Measurements from ENCODE around the gene PRRC2A. TPM values are rescaled to one million over a fixed set of nuclear protein-coding genes. Genes with fewer than 3 reads are reported as not detected.

The PRRC2A gene
- total RNA-seq (2014; rRNA removed; shearing (Covaris generic)): 26.2 and 36.1 TPM in 2 replicates

- peak; percentile 66 for DNase-seq (ENCODE audit: low spot score)
Measured at GRCh38 chr6:31620586-31621319, at the start of gene PRRC2A. TSS of gene PRRC2A (plus strand) at chr6:31620715. CDS start at chr6:31622790, 2,075 bp downstream.

- no peak for DNase-seq (ENCODE audit: low spot score)
Measured at GRCh38 chr6:31572041-31572911, 48.2 kb upstream of the PRRC2A start, which contains the start of gene LTA. TSS of gene LTA (plus strand) at chr6:31572289. CDS start at chr6:31572743, 454 bp downstream.

GRCh38 chr6:31573239-31574105, 47.0 kb upstream of the PRRC2A start:
- DNase-seq (ENCODE audit: low spot score): no peak

GRCh38 chr6:31574106-31575061, 46.1 kb upstream of the PRRC2A start:
- DNase-seq (ENCODE audit: low spot score): no peak

- no peak for DNase-seq (ENCODE audit: low spot score)
Measured at GRCh38 chr6:31575335-31575901, 45.1 kb upstream of the PRRC2A start, which contains the start of gene TNF. TSS of gene TNF (plus strand) at chr6:31575565. CDS start at chr6:31575742, 177 bp downstream.

GRCh38 chr6:31575952-31576685, 44.4 kb upstream of the PRRC2A start:
- no peak for DNase-seq (ENCODE audit: low spot score)

GRCh38 chr6:31576897-31577578, 43.5 kb upstream of the PRRC2A start:
- DNase-seq (ENCODE audit: low spot score): no peak

GRCh38 chr6:31577579-31577966, 42.9 kb upstream of the PRRC2A start:
- no peak for DNase-seq (ENCODE audit: low spot score)

GRCh38 chr6:31578184-31579118, 42.1 kb upstream of the PRRC2A start:
- DNase-seq (ENCODE audit: low spot score): no peak

- DNase-seq (ENCODE audit: low spot score): no peak
Measured at GRCh38 chr6:31579119-31579505, 41.4 kb upstream of the PRRC2A start.

GRCh38 chr6:31579546-31580437, 40.7 kb upstream of the PRRC2A start:
- no peak for DNase-seq (ENCODE audit: low spot score)

GRCh38 chr6:31580438-31580740, 40.1 kb upstream of the PRRC2A start:
- no peak for DNase-seq (ENCODE audit: low spot score)

- peak; percentile 53 for DNase-seq (ENCODE audit: low spot score)
Measured at GRCh38 chr6:31580807-31581433, 39.6 kb upstream of the PRRC2A start.

GRCh38 chr6:31581434-31582229, 38.9 kb upstream of the PRRC2A start:
- DNase-seq (ENCODE audit: low spot score): no peak

- DNase-seq (ENCODE audit: low spot score): no peak
Measured at GRCh38 chr6:31582230-31582643, 38.3 kb upstream of the PRRC2A start, which contains the start of gene LTB. TSS of gene LTB (minus strand) at chr6:31582424. CDS start at chr6:31582417, 7 bp downstream.

Data from H4 (cell line).